ENCODE data around the gene COL15A1.
"Not testable (repeated sequence)": the region's sequence is repeated elsewhere in the genome, so short reads cannot be mapped to it uniquely, and the experiment has no call there.

The COL15A1 gene

GRCh38 chr9:98997604-98998003 is 53.9 kb downstream of the COL15A1 start:
- no peak for DNase-seq

- peak; percentile 15 to 31 for DNase-seq
Observed at GRCh38 chr9:98998441-98999151, 54.9 kb downstream of the COL15A1 start.

GRCh38 chr9:98999152-98999525 is 55.4 kb downstream of the COL15A1 start:
- DNase-seq, result no peak

- DNase-seq, result peak; percentile 73 to 76
Observed at GRCh38 chr9:99000476-99001395, 57.0 kb downstream of the COL15A1 start.

- no peak for DNase-seq
Observed at GRCh38 chr9:99001892-99002291, 58.2 kb downstream of the COL15A1 start.

GRCh38 chr9:99002706-99003105 is 59.0 kb downstream of the COL15A1 start:
- DNase-seq, result no peak

GRCh38 chr9:99003308-99003707 is 59.6 kb downstream of the COL15A1 start:
- DNase-seq, result no peak

GRCh38 chr9:99004115-99004514 is 60.4 kb downstream of the COL15A1 start:
- DNase-seq, result no peak

GRCh38 chr9:99004717-99005460 is 61.2 kb downstream of the COL15A1 start:
- DNase-seq, result no peak

- DNase-seq, result no peak
Observed at GRCh38 chr9:99005651-99006050, 61.9 kb downstream of the COL15A1 start.

GRCh38 chr9:99006511-99006910 is 62.8 kb downstream of the COL15A1 start:
- DNase-seq, result no peak

- DNase-seq, result no peak
Observed at GRCh38 chr9:99006979-99007378, 63.3 kb downstream of the COL15A1 start.

GRCh38 chr9:99008203-99008602 is 64.5 kb downstream of the COL15A1 start:
- no peak for DNase-seq

GRCh38 chr9:99010393-99010792 is 66.7 kb downstream of the COL15A1 start:
- DNase-seq, result not testable (repeated sequence)

GRCh38 chr9:99011161-99011709 is 67.5 kb downstream of the COL15A1 start:
- peak; percentile 33 to 35 for DNase-seq

- no peak for DNase-seq
Observed at GRCh38 chr9:99012957-99013512, 69.3 kb downstream of the COL15A1 start.

GRCh38 chr9:99013550-99013949 is 69.8 kb downstream of the COL15A1 start:
- DNase-seq, result no peak

- DNase-seq, result no peak
Observed at GRCh38 chr9:99015448-99015847, 71.7 kb downstream of the COL15A1 start.

- DNase-seq, result no peak
Observed at GRCh38 chr9:99015890-99016289, 72.2 kb downstream of the COL15A1 start.

- DNase-seq, result no peak
Observed at GRCh38 chr9:99016681-99017387, 73.1 kb downstream of the COL15A1 start.

GRCh38 chr9:99018653-99019052 is 74.9 kb downstream of the COL15A1 start:
- DNase-seq, result no peak

All from Kasumi-1 (cell line).